Osteoblast (primary cell): Measurements from ENCODE around the gene SOX4. TPM values are rescaled to one million over a fixed set of nuclear protein-coding genes. Genes with fewer than 3 reads are reported as not detected.
A peak's percentile ranks its signal among the peaks of the same experiment; 100 is the strongest.

Source experiments
- DNase-seq: peaks from one replicate; pipeline ENCODE4 v3.0.0; 2011; ENCODE audit warnings: low spot score, mixed read lengths; ENCODE audit not compliant: insufficient read length; ENCODE audit errors: missing footprints
- H2AFZ ChIP-seq: 2 replicates; pipeline ENCODE4 v1.6.0; 2011; ENCODE audit warnings: mild to moderate bottlenecking, low read length
- H3K27ac ChIP-seq: 2 replicates; pipeline ENCODE4 v1.5.1; 2011; ENCODE audit warnings: mild to moderate bottlenecking, low read depth, low read length, moderate library complexity
- H3K27me3 ChIP-seq: 2 replicates; pipeline ENCODE4 v1.6.0; 2012; ENCODE audit warnings: mild to moderate bottlenecking, control low read depth, inconsistent platforms, low read length, moderate library complexity; ENCODE audit not compliant: insufficient read depth
- H3K36me3 ChIP-seq: 2 replicates; pipeline ENCODE4 v1.5.1; 2011; ENCODE audit warnings: mild to moderate bottlenecking, low read length, control low read depth, moderate library complexity; ENCODE audit not compliant: insufficient read depth
- H3K4me1 ChIP-seq: 2 replicates; pipeline ENCODE4 v1.5.1; 2011; ENCODE audit warnings: mild to moderate bottlenecking, low read length, control low read depth, moderate library complexity; ENCODE audit not compliant: insufficient read depth
- H3K4me2 ChIP-seq: 2 replicates; pipeline ENCODE4 v1.6.0; 2011; ENCODE audit warnings: mild to moderate bottlenecking, low read length; ENCODE audit not compliant: insufficient read depth
- H3K4me3 ChIP-seq: fragments of 200-600 bp; sonication (generic); 3 replicates; pipeline ENCODE4 v1.5.1; 2012; ENCODE audit warnings: mild to moderate bottlenecking, low read length, inconsistent platforms; ENCODE audit not compliant: insufficient read depth
- H3K79me2 ChIP-seq: 2 replicates; pipeline ENCODE4 v1.6.0; 2012; ENCODE audit warnings: mild to moderate bottlenecking, low read length, control low read depth, inconsistent platforms; ENCODE audit not compliant: insufficient read depth
- H3K9me3 ChIP-seq: 2 replicates; pipeline ENCODE4 v1.5.1; 2011; ENCODE audit warnings: low read depth, low read length, control low read depth
- H4K20me1 ChIP-seq: 2 replicates; pipeline ENCODE4 v1.6.0; 2012; ENCODE audit warnings: mild to moderate bottlenecking, low read length, control low read depth; ENCODE audit not compliant: insufficient read depth
- CTCF ChIP-seq: IDR thresholded peaks from 2 replicates; pipeline ENCODE4 v1.5.1; 2011; ENCODE audit warnings: mild to moderate bottlenecking, low read depth, low read length, moderate library complexity; ENCODE audit errors: extremely low read depth
- total RNA-seq: library from RNA; depleted of rRNA; stranded (reverse); fragments of >200 nt; gene quantifications from 2 replicates; pipeline ENCODE4 v1.2.3, GENCODE V29; 2012

Gene SOX4
- total RNA-seq, 1 donor = 81.1 TPM

GRCh38 chr6:21588481-21589351, 4.8 kb upstream of the SOX4 start:
- H3K4me2 ChIP-seq = peak overlapping the region; percentile 95
- peaks cover 3% of the 10 kb centered on the region for H3K79me2 ChIP-seq
- peak overlapping the region; percentile 87 for H3K4me3 ChIP-seq
- no peaks in the 10 kb centered on the region for H3K36me3 ChIP-seq
- peak overlapping the region; percentile 98 for H2AFZ ChIP-seq
- TF ChIP-seq CTCF = no peak
- H3K4me1 ChIP-seq = peaks cover 11% of the 10 kb centered on the region
- no peaks in the 10 kb centered on the region for H4K20me1 ChIP-seq
- H3K27me3 ChIP-seq = peaks cover 3% of the 10 kb centered on the region
- peak; percentile 87 for DNase-seq
- peak overlapping the region; percentile 85 for H3K27ac ChIP-seq
- H3K9me3 ChIP-seq = no peaks in the 10 kb centered on the region

- peaks cover 3% of the 10 kb centered on the region for H3K27me3 ChIP-seq
- no peaks in the 10 kb centered on the region for H3K36me3 ChIP-seq
- peak; percentile 93 for DNase-seq
- peak overlapping the region; percentile 85 for H3K27ac ChIP-seq
- H3K4me2 ChIP-seq = peak overlapping the region; percentile 95
- H3K4me3 ChIP-seq = peak overlapping the region; percentile 87
- H4K20me1 ChIP-seq = peaks cover 1% of the 10 kb centered on the region
- H2AFZ ChIP-seq = peak overlapping the region; percentile 96
- TF ChIP-seq CTCF = peak; percentile 87
- H3K9me3 ChIP-seq = no peaks in the 10 kb centered on the region
- H3K4me1 ChIP-seq = peaks cover 11% of the 10 kb centered on the region
- peaks cover 5% of the 10 kb centered on the region for H3K79me2 ChIP-seq
Observed at GRCh38 chr6:21589352-21590345, 3.9 kb upstream of the SOX4 start.

GRCh38 chr6:21590346-21590745, 3.2 kb upstream of the SOX4 start:
- Histone ChIP-seq H4K20me1 (peaks cover 3% of the 10 kb centered on the region), H3K27me3 (peaks cover 3% of the 10 kb centered on the region), H3K4me2 (no peak overlapping the region), H2AFZ (no peak overlapping the region), H3K27ac (no peak overlapping the region), H3K79me2 (peaks cover 7% of the 10 kb centered on the region), H3K9me3 (no peaks in the 10 kb centered on the region), H3K4me1 (peaks cover 11% of the 10 kb centered on the region), H3K4me3 (no peak overlapping the region), H3K36me3 (no peaks in the 10 kb centered on the region)
- DNase-seq = no peak
- TF ChIP-seq CTCF = no peak
